Left colon (tissue), 2 donors: Measurements from ENCODE around the gene RASSF3. TPM values are rescaled to one million over a fixed set of nuclear protein-coding genes. Genes with fewer than 3 reads are reported as not detected.
A peak's percentile ranks its signal among the peaks of the same experiment; 100 is the strongest.
"Not testable (repeated sequence)": the region's sequence is repeated elsewhere in the genome, so short reads cannot be mapped to it uniquely, and the experiment has no call there.

Experiments used
- ATAC-seq: fragments of 200-7000 bp; cut with Tn5 transposase; one replicate; pipeline ENCODE4 v1.9.1; 2020; ENCODE audit warnings: mild to moderate bottlenecking, moderate library complexity
- DNase-seq, 2 donors: peaks; one replicate each; pipeline ENCODE4 v3.0.0-alpha.2; 2020
- intact Hi-C, 2 donors: fragments of 100-400 bp; cut with DNase I in 1 of 2; cut with micrococcal nuclease in 1 of 2; formaldehyde crosslinking; loops; one replicate each; pipeline versions ENCODE4 v1.11.2 to v1.14.0; 2022; cut with DNase I, micrococcal nuclease
- total RNA-seq, 2 donors: library from RNA; stranded (reverse); fragmentation: NEBNext Ultra II Directional; extraction: Animal tissue kit (Norgen Biotek cat#: 25700); gene quantifications; one replicate each; pipeline ENCODE4 v1.2.1, GENCODE V29; 2021
- donor health status: DM: no; HTN: no; CAD: no.
- donor health status: DM: yes; HTN: yes; CAD: no.

The RASSF3 gene
- total RNA-seq, 2 donors from 2014 or later, result 88.4 to 104 TPM

DNA sequence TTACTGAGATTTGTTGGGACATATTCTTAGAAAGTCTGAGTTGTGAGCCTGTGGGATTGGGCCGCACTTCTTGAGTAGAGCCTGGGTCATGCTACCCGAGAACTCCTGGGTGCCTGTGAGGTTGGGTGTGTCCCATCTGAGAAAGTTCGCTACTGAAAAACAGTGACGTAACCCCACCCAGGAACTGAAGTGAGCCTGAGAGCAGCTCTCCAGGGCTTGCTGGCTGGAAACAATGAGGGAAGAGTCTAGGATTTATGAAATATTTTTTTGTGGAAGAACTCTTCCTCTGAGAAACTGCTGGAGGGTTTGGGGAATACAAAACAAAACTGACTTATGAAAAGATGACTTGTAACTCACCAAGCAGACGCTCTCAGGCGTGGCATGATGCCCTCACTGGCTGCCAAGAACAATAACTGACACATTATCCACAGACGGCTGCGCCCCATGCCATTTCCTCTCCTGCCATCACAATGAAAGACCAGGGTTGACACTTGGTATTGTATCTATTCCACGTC, 69.2 kb downstream of the RASSF3 start:
- intact Hi-C loops, result loop anchor here (10.0 kb wide), 2 partner anchors 55 to 65 kb away; partner anchors contain the start of gene RASSF3 (in 1 of the 2)
- ATAC-seq (peak; percentile 77), DNase-seq (peak; percentile 75 to 85)

DNA sequence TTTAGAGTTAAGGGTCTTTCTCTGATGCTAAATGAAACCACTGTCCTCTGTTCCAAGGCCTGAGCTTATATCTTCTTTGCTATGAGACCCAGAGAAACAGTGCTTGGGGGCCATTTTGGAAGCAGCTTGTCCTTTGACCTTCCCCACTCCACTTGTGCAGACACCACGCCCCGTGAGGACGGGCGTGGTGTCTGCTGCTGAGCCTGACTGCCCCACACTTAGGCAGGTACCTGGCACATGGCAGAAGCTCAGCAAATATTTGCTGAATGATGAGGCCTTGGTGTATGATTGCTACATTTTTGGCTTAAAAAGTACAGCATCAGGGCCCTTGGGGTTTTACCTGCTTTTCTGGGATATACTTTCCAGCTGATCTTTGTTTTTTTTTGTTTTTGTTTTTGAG, 69.9 kb downstream of the RASSF3 start:
- DNase-seq, result peak in 1 of 2 donors; percentile 49
- peak; percentile 72 for ATAC-seq
- intact Hi-C loops, result loop anchor here in 1 of 2 donors (10.0 kb wide), 1 partner anchor 65 kb away; the partner anchor contains the start of gene RASSF3

DNA sequence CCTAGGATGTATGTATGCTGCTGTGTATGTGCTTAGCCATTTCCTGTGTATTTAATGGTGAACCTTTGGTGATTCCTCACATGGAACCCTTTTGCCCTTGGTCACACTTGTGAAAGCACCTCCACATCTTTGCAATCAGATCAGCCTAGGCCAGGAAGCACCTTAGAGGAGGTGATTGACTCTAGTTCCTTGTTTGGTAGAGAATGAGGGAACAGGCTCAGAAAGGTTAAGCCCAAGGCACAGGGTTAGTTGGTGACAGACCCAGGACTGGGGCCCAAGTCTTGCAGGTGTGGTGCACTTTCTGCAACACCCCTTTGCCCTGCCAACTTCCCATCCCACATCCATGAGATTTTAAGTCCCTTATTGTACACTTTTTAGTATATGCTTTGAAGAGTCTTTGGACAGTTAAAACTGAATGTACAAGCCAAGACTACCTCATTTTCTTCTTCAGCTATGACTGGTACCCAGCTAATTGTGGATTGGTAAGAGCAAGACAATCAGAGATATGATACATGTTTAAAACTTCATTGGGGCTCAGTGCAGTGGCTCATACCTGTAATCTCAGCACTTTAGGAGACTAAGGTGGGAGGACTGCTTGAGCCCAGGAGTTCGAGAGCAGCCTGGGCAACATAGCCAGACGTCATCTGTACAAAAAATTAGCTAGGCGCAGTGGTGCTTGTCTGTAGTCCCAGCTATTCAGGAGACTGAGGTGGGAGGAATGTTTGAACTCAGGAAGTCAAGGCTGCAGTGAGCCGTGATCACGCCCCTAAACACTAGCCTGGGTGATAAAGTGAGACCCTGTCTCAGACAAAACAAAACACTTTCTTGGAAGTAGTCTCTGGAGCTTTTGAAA, 71.1 kb downstream of the RASSF3 start:
- no peak for ATAC-seq

DNA sequence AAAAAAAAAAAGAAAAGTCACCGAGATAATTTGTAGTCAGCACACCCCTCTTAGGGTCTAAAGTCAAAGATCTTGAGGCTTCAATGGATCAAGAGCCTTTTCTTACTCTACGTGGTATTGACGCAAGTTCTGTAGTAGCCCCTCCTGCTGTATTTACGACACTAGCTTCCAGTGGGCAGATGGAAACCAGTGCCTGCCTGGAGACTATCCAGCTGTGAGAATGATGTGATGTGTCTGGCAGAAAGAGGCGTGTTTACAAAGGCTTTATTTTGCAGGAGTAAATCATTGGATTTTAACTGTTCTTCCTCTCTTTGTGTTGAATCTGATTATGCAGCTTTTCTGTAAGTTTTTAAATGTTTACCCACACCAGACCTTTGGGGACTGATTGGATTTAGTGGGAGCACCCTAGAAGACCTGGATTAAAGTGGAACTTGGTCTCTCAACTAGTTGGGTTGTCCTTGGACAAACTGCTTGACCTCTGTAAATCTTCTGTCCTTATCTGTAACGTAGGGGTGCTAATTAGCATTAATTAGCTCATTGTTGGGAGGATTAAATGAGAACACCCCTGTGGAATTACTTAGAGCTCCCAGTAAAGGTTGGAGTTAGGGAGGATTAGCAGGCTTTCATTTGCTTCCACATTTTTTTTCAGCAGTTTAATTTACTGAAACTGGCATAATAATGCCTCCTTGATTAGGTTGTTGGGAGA, 72.4 kb downstream of the RASSF3 start:
- intact Hi-C loops, result loop anchor here in 1 of 2 donors (10.0 kb wide), 1 partner anchor 68 kb away; the partner anchor contains the start of gene RASSF3
- ATAC-seq, result no peak
- peak in 1 of 2 donors; percentile 57 for DNase-seq

More for the DNA sequence above, 71.1 kb downstream of the RASSF3 start:
- no peak for DNase-seq
- intact Hi-C loops, result loop anchor here in 1 of 2 donors (10.0 kb wide), 1 partner anchor 67 kb away; the partner anchor contains the start of gene RASSF3

DNA sequence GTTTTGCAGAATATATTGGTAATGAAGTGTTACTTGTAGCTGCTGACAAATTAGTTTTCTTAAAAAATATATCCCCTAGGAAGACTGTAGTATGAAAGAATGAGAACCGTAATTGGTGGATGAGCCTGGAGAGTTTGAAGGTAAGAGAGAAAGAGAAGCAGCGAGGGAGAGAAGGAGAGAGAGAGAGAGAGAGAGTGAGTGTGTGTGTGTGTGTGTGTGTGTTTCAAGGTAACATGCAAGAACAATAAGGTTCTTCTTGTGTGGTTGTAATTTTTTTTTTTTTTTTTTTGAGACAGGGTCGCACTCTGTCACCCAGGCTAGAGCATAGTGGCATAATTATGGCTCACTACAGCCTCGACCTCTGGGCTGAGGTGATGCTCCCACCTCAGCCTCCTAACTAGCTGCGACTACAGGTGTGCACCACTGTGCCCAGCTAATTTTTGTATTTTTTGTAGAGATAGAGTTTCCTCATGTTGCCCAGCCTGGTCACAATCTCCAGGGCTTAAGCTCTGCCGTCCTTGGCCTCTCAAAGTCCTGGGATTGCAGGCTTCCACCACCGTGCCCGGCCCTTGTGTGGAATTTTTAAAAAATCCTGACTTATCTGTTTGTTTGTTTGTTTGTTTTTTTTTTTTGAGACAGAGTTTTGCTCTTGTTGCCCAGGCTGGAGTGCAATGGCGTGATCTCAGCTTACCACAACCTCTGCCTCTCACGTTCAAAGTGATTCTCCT, 73.7 kb downstream of the RASSF3 start:
- DNase-seq (no peak), ATAC-seq (no peak)
- intact Hi-C loops, result loop anchor here in 1 of 2 donors (10.0 kb wide), 1 partner anchor 69 kb away; the partner anchor contains the start of gene RASSF3

DNA sequence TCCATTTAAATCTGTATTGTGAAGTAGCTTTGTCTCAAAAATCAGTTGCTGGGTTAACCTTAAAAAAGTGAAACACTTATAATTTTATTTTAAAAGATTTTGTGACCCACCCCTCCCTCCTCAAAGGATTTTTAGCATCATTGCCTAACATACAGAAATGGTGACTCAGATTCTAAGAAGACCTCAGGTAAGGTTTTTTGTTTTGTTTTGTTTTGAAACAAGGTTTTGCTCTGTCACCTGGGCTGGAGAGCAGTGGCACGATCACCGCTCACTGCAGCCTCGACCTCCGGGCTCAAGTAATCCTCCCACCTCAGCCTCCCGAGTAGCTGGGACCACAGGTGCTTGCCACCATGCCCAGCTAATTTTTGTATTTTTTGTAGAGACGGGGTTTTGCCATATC, 74.8 kb downstream of the RASSF3 start:
- no peak for DNase-seq
- intact Hi-C loops, result loop anchor here in 1 of 2 donors (10.0 kb wide), 1 partner anchor 70 kb away; the partner anchor contains the start of gene RASSF3
- no peak for ATAC-seq

DNA sequence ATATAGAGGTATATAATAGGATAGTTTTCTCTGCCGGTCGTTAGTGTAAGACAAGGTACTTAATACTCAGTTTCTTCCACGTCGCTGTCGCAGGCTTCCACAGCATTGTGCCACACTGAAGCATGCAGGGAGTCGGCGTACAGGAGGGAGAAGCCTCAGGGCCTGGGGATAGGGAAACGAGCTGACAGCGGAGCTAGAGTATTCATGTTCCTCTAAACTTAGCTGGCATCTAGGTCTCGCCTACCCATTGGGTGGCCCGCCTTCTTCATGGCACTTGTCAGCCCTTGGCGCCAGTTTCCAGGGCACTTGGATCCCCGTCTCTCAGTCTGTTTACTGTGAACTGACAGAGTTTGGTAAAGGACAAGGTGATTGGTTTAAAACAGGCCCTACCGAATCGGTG, 75.3 kb downstream of the RASSF3 start:
- no peak for ATAC-seq
- intact Hi-C loops, result loop anchor here in 1 of 2 donors (10.0 kb wide), 1 partner anchor 71 kb away; the partner anchor contains the start of gene RASSF3
- DNase-seq, result no peak

DNA sequence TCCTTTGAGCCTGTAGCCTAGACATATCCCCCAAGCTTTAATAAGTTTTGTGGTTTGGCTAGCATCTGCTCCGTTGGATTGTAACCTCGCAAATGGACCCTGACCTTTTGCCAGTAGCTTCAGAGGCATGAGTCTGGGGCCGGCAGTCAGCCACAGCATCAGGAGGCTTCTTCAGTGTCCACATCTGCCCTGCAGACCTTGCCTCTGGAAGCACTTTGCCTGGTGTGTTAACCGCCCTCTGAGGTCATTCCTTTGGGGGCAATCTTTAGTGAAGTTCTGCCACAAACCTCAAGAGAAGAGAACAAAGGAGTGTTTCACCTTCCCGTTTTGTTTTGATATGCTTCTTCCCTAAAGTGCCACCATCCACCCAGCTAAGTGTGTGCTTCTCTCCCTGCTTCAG, 77.5 kb downstream of the RASSF3 start:
- ATAC-seq, result peak; percentile 12
- intact Hi-C loops, result loop anchor here in 1 of 2 donors (10.0 kb wide), 1 partner anchor 73 kb away; the partner anchor contains the start of gene RASSF3
- no peak for DNase-seq

DNA sequence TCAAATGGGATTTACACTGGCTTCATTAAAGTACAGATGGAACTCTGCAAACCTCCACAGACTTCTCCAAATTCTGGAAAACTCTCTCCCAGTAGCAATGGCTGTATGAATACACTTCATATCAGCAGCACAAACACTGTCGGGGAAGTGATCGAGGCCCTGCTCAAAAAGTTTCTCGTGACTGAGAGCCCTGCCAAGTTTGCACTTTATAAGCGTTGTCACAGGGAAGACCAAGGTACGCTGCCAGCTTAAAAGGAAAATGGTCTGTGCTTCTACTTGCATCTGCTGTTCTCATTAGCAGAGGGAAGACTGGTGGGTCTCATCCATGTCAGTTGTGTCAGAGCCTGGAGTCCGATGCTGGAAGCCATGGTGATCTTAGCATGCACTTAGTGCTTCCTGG, 77.9 kb downstream of the RASSF3 start:
- intact Hi-C loops, result loop anchor here in 1 of 2 donors (10.0 kb wide), 1 partner anchor 73 kb away; the partner anchor contains the start of gene RASSF3
- peak; percentile 19 for ATAC-seq
- no peak for DNase-seq

DNA sequence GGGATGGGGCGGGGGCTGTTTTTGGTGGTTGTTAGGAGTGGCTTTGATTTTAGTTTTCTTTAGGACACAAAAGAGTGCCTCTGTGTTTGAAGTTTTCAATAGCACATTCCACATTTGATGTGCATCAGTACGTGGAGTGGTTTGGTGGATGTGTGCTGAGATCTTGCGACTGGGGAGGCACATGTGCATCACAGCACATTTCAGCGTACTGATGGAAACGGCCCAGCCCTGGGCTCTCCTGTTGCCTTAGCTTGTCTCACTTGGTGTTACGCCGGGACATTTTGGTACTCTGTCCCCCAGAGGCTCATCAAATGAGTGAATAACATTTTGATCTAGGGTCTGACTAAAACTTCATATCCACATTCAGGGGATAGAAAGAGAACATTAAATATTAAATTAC, 78.4 kb downstream of the RASSF3 start:
- intact Hi-C loops, result loop anchor here in 1 of 2 donors (10.0 kb wide), 1 partner anchor 74 kb away; the partner anchor contains the start of gene RASSF3
- no peak for DNase-seq

DNA sequence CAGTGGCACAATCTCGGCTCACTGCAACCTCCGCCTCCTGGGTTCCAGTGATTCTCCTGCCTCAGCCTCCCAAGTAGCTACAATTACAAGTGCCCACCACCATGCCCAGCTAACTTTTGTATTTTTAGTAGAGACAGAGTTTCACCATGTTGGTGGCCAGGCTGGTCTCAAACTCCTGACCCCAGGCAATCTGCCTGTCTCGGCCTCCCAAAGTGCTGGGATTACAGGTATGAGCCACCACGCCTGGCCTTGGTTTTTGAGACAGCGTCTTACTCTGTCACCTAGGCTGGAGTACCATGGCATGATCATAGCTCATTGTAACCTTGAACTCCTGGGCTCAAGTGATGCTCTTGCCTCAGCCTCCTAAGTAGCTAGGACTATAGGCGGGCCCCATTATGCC, 79.9 kb downstream of the RASSF3 start:
- ATAC-seq, DNase-seq: not testable (repeated sequence)
- intact Hi-C loops, result loop anchor here in 1 of 2 donors (10.0 kb wide), 1 partner anchor 85 kb away; no protein-coding TSS in a partner anchor

More for the DNA sequence above, 78.4 kb downstream of the RASSF3 start:
- ATAC-seq, result no peak

DNA sequence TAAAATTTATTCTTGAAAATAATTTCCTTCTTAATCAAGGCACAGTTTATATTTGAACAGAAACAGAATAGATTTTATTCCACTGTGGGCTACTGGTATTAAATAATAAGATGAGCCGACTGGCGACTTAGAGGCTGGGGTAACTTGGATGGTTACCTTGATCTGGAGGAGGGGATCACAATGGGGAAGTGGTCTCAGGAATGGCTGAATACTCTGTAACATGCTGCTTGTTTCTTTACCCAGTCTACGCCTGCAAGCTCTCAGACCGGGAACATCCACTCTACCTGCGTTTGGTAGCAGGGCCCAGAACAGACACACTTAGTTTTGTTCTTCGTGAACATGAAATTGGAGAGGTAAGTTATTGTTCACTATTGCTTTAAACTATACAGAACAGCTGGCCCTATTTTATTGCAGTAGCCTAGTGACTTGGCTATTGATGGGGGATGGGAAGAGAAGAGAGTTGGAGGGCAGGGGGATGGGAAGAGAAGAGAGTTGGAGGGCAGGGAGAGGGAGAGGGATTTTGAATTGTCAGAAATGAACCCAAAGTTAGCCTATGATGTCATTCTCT, 81.0 kb downstream of the RASSF3 start:
- DNase-seq (no peak), ATAC-seq (no peak)
- intact Hi-C loops, result loop anchor here in 1 of 2 donors (10.0 kb wide), 1 partner anchor 87 kb away; no protein-coding TSS in a partner anchor

DNA sequence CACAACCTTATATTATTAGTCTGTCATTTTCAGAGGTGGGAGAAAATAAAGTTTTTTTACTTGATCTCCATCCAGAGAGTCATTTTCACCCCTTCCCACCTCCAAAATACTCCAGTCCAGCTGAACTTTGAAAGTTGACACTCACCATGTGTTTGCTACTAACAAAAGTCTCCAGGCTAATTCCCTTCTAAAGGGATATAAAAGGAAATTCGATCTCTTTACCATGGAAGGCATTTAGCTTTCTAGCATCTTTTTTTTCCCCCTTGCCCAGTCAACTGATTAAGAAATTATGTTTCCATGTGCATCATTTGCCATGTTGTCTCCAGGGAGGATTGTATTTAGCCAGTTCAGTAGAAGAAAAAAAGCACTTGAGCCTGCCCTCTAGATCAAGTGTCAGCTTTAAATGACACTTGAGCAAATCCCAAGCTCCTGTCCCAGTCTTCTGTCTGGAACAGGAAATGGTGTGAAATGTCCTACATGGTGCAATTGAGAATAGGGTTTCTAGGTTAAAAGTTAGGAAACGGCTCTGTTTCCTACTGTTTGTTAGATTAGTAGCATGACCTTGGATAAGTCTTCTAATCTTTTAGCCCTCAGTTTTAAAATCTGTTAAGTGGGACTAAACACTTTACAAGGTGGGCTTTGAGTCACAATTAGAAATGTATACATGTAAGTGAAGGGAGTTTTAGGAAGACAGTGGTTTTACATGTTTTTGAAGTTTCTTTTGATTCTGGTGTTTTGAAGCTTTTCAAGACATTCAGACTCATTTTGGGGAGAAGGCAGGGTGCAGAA, 81.7 kb downstream of the RASSF3 start:
- intact Hi-C loops, result loop anchor here in 1 of 2 donors (10.0 kb wide), 1 partner anchor 87 kb away; no protein-coding TSS in a partner anchor
- ATAC-seq, result peak; percentile 42

DNA sequence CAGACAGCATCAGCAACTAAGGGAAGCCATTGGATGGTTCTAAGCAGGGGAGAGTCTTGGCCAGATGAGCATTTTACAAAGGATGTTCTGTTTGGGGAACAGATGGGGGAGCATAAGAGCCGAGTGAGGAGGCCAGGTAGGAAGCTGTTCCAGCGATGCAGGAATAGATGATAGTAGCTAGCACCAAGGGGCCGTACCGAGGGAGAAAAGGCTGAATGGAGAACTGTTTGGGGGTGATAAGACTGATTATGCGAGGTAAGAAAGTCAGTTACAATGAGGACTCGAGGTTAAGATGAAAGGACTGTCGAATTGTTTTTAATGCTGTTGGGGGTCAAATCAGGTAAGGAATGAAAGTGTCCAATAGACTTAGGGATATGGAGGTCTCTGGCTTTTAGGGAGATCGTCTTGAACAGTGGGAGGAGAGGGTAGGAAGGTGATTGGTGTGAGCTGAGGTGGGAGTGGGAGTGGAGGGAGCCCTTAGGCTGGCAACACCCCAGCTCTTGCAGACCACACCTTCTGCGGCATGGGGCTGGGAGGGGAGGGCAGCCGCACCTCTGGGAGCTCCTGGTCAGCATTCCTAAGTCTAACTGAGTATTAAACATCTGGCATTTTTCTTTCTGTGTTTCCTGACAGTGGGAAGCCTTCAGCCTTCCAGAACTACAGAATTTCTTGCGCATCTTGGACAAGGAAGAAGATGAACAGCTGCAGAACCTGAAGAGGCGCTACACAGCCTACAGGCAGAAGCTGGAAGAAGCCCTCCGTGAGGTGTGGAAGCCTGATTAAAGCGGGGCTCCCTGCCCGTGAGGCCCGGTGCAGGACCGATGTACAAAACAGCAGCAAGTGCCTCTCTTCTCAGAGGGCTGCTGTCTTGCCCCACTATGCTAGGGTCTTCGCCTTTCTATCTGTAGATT, 84.1 kb downstream of the RASSF3 start:
- ATAC-seq, result peak; percentile 6
- intact Hi-C loops, result loop anchor here (5.0 to 10.0 kb wide), 2 partner anchors 90 to 142 kb away; no protein-coding TSS in a partner anchor
- no peak for DNase-seq

More for the DNA sequence above, 81.7 kb downstream of the RASSF3 start:
- no peak for DNase-seq

DNA sequence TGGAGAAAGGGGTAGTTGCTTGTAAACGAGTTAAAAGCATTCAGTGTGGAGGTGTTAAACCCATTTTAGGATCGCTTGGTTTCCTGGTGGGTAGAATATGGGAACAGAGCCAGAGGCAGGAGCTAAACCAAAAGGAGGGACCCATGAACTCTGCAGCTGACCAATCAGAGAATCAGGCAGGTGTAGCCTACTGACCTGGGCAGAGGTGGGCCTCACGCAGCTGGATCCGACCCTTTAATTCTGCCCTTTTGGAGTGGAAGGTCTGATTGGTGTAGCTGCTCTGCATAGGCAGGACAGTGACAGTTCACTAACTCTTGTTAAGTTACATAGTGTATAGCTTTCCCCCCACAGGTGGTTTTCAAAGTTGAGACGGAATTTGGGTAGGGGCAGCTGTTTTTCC, 85.3 kb downstream of the RASSF3 start:
- intact Hi-C loops, result loop anchor here (5.0 to 10.0 kb wide), 2 partner anchors 91 to 143 kb away; no protein-coding TSS in a partner anchor
- ATAC-seq (no peak), DNase-seq (no peak)
